ENCODE data around the gene PTCH2.
A peak's percentile ranks its signal among the peaks of the same experiment; 100 is the strongest.

PTCH2 gene

GRCh38 chr1:44775930-44776729, 66.9 kb downstream of the PTCH2 start:
- H3K4me1 ChIP-seq (ENCODE audit: control insufficient read depth, insufficient read depth, low read length) = peaks cover 2% of the 10 kb centered on the region
- H3K4me3 ChIP-seq (ENCODE audit: low read length) = peak overlapping the region; percentile 81
- peak overlapping the region; percentile 94 for H3K9ac ChIP-seq (ENCODE audit: low read length)
- H3K27ac ChIP-seq (ENCODE audit: low read depth, low read length) = peak overlapping the region; percentile 100
- H3K27me3 ChIP-seq (ENCODE audit: control insufficient read depth, insufficient read depth, low read length) = no peaks in the 10 kb centered on the region
- H3K36me3 ChIP-seq (ENCODE audit: control insufficient read depth, insufficient read depth, low read length) = peaks cover 10% of the 10 kb centered on the region

GRCh38 chr1:44775078-44775929, 67.7 kb downstream of the PTCH2 start, which contains the start of gene RPS8:
TSS of gene RPS8 (plus strand) at chr1:44775540. CDS start at chr1:44775597, 57 bp downstream.
- H3K36me3 ChIP-seq (ENCODE audit: control insufficient read depth, insufficient read depth, low read length) = peaks cover 7% of the 10 kb centered on the region
- peak within 1 kb of the TSS; percentile 99 for H3K9ac ChIP-seq (ENCODE audit: low read length)
- H3K4me1 ChIP-seq (ENCODE audit: control insufficient read depth, insufficient read depth, low read length) = peaks cover 2% of the 10 kb centered on the region
- H3K4me3 ChIP-seq (ENCODE audit: low read length) = peak within 1 kb of the TSS; percentile 81
- no peaks in the 10 kb centered on the region for H3K27me3 ChIP-seq (ENCODE audit: control insufficient read depth, insufficient read depth, low read length)
- peak within 1 kb of the TSS; percentile 100 for H3K27ac ChIP-seq (ENCODE audit: low read depth, low read length)

Measured in rectal smooth muscle tissue (tissue), 1 donor.